ENCODE measurements around the gene SFPQ.
"Not testable (repeated sequence)": the region's sequence is repeated elsewhere in the genome, so short reads cannot be mapped to it uniquely, and the experiment has no call there.

Gene SFPQ

DNA sequence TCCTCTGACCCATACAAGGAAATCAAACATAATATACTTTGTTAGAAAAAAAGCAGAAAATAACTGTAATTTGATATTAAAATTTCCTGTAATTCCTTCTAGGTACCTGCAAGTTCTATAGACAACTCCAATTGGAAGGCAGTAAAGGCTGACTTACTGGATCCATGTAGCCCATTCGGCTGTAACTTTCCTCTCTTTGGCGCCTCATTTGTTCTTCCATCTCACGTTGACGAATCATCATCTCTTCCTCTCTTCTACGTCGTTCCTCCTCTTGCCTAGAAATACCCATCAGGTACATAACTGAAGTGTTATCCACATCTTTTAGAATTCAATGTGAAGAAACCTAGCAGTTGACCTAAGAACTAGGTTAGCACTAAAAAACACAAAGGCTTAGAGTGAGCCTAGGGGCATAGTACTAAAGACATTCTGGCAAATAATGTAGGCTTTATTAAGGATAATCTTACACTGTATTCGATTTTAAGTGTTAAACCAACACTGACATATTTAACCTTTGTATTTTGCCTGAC, 5.1 kb downstream of the SFPQ start:
- no peak overlapping the region for H3K4me3 ChIP-seq (ENCODE audit: low read depth, low read length)

GRCh38 chr1:35186239-35186638, 6.7 kb downstream of the SFPQ start:
- no peak overlapping the region for H3K4me3 ChIP-seq (ENCODE audit: low read depth, low read length)

GRCh38 chr1:35185200-35185599, 7.7 kb downstream of the SFPQ start:
- no peak overlapping the region for H3K4me3 ChIP-seq (ENCODE audit: low read depth, low read length)

DNA sequence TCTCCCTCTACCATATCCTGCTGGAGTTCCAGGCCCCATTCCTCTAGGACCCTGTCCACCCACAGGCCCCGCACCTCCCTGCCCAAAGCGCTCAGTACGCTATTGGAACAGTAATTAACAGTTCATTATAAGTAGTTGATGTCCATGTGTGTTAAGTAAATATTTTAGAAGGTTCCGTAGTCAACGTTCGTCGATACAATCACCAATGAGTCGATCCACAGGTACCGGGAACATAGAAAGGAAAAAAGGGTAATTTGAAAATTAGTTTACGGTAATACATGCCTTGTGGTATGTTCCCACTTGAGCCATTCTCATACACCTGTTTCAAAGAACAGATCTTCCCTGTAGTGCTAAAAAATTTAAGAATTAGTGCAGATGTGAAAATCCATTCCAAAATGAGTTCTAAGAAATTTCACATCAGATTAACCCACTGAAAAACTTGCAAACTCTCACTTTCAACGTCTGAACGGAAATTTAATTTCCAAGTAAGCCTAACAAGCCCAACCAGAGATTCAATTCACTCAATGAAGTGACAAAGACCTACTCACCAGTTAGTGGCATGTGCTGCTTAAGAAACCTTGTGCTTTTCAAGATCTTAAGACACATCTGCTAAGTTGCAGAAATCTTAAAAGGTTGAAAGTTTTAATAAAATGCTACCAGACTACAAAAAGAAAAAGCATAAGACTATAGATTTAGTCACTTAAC, 8.3 kb downstream of the SFPQ start:
- H3K4me3 ChIP-seq (ENCODE audit: low read depth, low read length): no peak overlapping the region

DNA sequence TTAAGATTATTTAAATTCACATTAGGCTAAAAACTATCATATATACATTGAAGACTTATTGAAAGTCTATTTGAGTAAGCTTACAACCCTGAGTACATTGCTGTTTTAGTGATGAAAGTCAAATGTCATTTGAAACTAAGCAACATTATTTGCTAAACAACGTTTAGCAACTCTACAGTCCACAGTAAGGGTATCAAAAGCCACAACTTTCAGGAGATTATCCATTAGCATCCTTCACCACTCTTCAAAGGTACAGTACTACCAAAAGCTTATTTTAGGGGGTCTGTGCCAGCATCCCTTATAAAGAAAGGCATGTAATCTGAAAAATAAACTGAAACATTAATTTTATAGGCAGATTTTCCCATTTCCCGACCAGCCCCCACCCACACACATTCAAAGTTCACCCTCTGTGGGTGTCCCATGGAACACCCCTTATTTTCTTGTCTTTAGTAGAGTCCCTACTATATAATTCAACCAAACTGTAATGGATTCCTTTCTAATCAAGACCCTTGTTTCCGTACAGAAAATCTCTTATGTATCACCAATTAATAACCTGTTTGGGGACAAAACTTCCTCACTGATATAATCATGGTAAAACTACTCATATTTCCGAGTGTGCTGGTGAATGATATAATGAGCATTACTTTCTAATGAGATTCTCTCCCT, 11.0 kb downstream of the SFPQ start:
- no peak overlapping the region for H3K4me3 ChIP-seq (ENCODE audit: low read depth, low read length)

GRCh38 chr1:35180776-35181374, 12.1 kb downstream of the SFPQ start:
- no peak overlapping the region for H3K4me3 ChIP-seq (ENCODE audit: low read depth, low read length)

DNA sequence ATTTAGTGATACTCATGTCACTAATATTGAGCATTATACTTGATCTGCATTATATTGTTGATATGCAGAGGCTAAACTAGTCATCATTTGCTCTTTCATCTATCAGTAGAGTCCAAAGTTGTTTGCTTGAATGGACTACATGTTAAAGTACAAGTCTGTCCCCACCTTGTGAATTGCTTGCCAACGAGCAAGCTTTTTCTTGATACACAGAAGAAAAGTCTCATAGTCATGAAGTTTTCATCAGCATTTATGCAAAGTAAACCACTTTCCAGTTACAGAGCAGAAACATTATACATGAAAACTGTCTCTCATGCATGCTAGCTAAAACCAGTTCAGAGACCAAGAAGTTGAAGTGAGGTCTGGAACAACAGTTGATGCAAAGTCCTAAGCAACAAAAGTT, 13.0 kb downstream of the SFPQ start:
- H3K4me3 ChIP-seq (ENCODE audit: low read depth, low read length): no peak overlapping the region

GRCh38 chr1:35178874-35179380, 14.0 kb downstream of the SFPQ start:
- H3K4me3 ChIP-seq (ENCODE audit: low read depth, low read length): no peak overlapping the region

DNA sequence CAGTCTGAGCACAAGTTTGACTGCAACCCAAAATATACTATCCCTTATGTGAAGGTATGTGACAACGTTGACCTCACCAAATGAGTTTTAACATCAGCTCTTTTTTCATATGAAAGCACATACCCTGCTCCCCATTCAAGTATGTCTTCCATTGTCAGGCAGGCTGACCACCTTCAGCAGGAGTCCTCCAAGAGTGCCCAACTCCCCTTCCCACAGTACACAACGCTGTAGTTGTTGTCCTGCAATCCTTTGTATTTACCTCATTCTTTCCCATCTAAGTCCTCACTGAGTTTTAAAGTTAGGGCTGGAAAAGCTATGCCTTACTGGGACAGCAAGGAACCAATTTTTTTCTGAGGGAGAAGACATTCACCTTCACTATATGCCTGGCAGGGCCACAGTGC, 14.7 kb downstream of the SFPQ start:
- no peak overlapping the region for H3K4me3 ChIP-seq (ENCODE audit: low read depth, low read length)

DNA sequence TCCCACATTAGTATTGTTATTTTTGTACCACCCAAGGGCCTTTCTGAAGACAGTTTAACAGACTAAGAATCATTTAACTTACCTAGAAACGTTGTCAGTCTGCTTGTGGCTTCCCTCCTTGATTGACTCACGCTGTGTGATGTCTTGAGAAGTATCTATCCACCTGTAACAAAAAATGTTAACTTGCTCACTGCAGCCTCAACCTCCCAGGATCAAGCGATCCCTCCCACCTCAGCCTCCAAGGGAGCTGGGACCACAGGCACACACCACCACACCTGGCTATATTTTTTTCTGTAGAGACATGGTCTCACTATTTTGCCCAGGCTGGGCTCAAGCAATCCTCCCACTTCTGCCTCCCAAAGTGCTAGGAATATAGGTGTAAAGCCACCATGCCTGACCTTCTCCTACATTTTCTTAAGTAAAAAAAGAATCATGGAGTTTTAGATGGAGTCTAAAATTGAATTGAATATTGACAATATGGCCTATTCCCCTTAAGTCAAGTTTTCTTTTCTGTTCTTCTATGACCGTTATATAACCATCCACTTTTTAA, 15.6 kb downstream of the SFPQ start:
- no peak overlapping the region for H3K4me3 ChIP-seq (ENCODE audit: low read depth, low read length)

GRCh38 chr1:35175602-35176001, 17.3 kb downstream of the SFPQ start:
- H3K4me3 ChIP-seq (ENCODE audit: low read depth, low read length): no peak overlapping the region

- no peak overlapping the region for H3K4me3 ChIP-seq (ENCODE audit: low read depth, low read length)
These were observed 17.8 kb downstream of the SFPQ start for GRCh38 chr1:35175098-35175576.

DNA sequence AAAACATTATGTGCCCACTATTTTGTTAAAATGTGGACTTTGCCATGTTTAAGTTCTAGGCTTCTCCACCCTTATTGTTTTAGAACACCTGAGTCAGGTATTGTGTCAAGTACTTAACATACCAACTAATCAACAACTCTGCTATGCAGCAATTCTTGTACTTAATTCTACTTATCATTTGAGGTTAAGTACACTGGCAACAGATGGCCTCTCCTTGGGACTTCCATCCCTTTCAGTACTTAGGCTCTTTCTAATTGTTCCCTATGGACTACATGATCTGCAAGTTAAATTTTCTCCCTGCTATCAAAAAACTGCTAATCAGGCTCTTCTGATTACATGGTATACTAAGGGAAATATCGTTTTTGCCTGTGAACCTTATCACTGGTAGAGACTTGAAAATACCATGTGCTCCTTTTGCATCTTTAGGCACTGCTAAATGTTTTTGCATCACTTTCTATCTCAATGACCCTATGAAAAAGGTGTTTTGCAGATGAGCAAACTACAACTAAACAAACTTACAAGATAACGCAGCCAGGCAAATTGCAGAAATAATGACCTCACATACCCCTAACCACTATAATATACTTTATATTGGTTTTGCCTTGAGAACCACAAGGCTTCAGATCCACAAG, 18.9 kb downstream of the SFPQ start:
- H3K4me3 ChIP-seq (ENCODE audit: low read depth, low read length): no peak overlapping the region

- H3K4me3 ChIP-seq (ENCODE audit: low read depth, low read length): no peak overlapping the region
These were observed 19.5 kb downstream of the SFPQ start for GRCh38 chr1:35173491-35173890.

- H3K4me3 ChIP-seq (ENCODE audit: low read depth, low read length): no peak overlapping the region
These were observed 20.9 kb downstream of the SFPQ start for GRCh38 chr1:35172022-35172421.

- no peak overlapping the region for H3K4me3 ChIP-seq (ENCODE audit: low read depth, low read length)
These were observed 21.4 kb downstream of the SFPQ start for GRCh38 chr1:35171579-35171978.

DNA sequence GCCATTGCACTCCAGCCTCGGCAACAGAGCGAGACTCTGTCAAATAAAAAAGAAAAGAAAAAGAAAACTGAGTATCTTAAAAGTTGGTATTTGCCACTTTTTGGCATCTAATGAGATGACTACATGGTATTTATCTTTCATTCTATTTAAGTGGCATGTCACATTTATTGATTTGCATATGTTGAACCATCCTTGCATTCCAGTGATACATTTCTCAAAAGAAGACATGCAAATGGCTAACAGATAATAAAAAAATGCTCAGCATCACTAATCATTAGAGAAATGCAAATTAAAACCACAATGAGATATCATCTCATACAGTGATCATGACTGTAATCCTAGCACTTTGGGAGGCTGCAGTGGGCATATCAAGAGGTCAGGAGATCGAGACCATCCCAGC, 28.1 kb downstream of the SFPQ start:
- H3K4me3 ChIP-seq (ENCODE audit: low read depth, low read length): no peak overlapping the region

DNA sequence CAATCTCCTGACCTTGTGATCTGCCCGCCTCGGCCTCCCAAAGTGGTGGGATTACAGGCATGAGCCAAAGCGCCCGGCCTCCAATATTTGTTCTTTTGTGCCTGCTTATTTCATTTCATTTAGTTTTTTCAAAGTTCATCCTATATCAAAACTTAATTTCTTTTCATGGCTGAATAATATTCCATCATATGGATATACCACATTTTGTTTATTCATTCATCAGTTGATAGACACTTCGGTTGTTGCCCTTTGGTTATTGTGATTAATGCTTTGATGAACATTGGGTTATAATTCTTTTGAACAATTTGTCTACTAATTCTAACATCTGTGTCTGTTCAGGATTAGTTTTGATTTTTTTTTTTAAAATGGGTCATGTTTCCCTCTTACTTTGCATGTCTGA, 41.7 kb downstream of the SFPQ start:
- H3K4me3 ChIP-seq (ENCODE audit: low read depth, low read length): no peak overlapping the region

GRCh38 chr1:35145892-35146549, 46.9 kb downstream of the SFPQ start:
- H3K4me3 ChIP-seq (ENCODE audit: low read depth, low read length): not testable (repeated sequence)

GRCh38 chr1:35143737-35144508, 49.0 kb downstream of the SFPQ start:
- H3K4me3 ChIP-seq (ENCODE audit: low read depth, low read length): no peak overlapping the region
